Uterus (tissue), 4 donors: Measurements from ENCODE around the gene BRI3BP. TPM values are rescaled to one million over a fixed set of nuclear protein-coding genes. Genes with fewer than 3 reads are reported as not detected.

Experiments used
- DNase-seq, 2 donors: peaks; one replicate each; pipeline ENCODE4 v3.0.0-alpha.2; 2019 to 2020
- H3K27ac ChIP-seq, 2 donors: fragments of 200-600 bp; sonication (generic); 1 replicate in 1 of 2; 2 replicates in 1 of 2; pipeline ENCODE4 v1.5.1; 2016 to 2018
- H3K27me3 ChIP-seq, 2 donors: fragments of 200-600 bp; sonication (generic); one replicate each; pipeline ENCODE4 v1.5.1; 2018 to 2019; ENCODE audit warnings: control low read depth in 1 of 2
- H3K36me3 ChIP-seq, 2 donors: fragments of 200-600 bp; sonication (generic); one replicate each; pipeline ENCODE4 v1.5.1; 2019; ENCODE audit warnings: control low read depth in 1 of 2
- H3K4me1 ChIP-seq, 2 donors: fragments of 200-600 bp; sonication (generic); one replicate each; pipeline ENCODE4 v1.5.1; 2018 to 2019; ENCODE audit warnings: control low read depth in 1 of 2
- H3K4me3 ChIP-seq, 2 donors: fragments of 200-600 bp; sonication (generic); 1 replicate in 1 of 2; 2 replicates in 1 of 2; pipeline ENCODE4 v1.5.1; 2018 to 2019; ENCODE audit warnings: mild to moderate bottlenecking in 1 of 2
- H3K9me3 ChIP-seq, 2 donors: fragments of 200-600 bp; sonication (generic); one replicate each; pipeline ENCODE4 v1.5.1; 2019; ENCODE audit warnings: control low read depth in 1 of 2
- CTCF ChIP-seq, 4 experiments: fragments of 200-600 bp in 2 of 4; fragments of 450-650 bp in 2 of 4; sonication (generic) in 2 of 4; IDR thresholded peaks; one replicate each; pipeline ENCODE4 v1.5.1; 2016 to 2019; ENCODE audit warnings: antibody characterized with exemption in 4 of 4, mild to moderate bottlenecking in 2 of 4, moderate library complexity in 1 of 4
- POLR2A ChIP-seq, 2 donors: fragments of 450-650 bp; IDR thresholded peaks; one replicate each; pipeline ENCODE4 v1.6.1; 2016; ENCODE audit warnings: antibody characterized with exemption in 2 of 2, mild to moderate bottlenecking in 1 of 2, moderate library complexity in 1 of 2
- intact Hi-C: fragments of 100-400 bp; cut with DNase I; formaldehyde crosslinking; loops from one replicate; pipeline ENCODE4 v1.15.1; 2023; ENCODE audit warnings: low total_unique reads
- total RNA-seq, 4 donors: library from RNA; depleted of rRNA in 3 of 4; stranded (reverse); fragments of >200 nt in 3 of 4; gene quantifications; one replicate each; pipeline versions ENCODE4 v1.1.0 to v1.2.4, GENCODE V29; 2014 to 2023
- donor health status: DM: yes; HTN: yes; CAD: no.

Gene BRI3BP
- total RNA-seq, 4 donors from 2014 or later: 0.59 to 8.9 (median 3.2) TPM

GRCh38 chr12:124967016-124967739, 26.3 kb upstream of the BRI3BP start:
- no peak for TF ChIP-seq CTCF (IDR thresholded peaks at IDR 0.05)
- no peak for TF ChIP-seq POLR2A (IDR thresholded peaks at IDR 0.05)
- H3K4me3 ChIP-seq: no peak overlapping the region
- no peaks in the 10 kb centered on the region for H3K4me1 ChIP-seq
- no peak overlapping the region for H3K27ac ChIP-seq
- intact Hi-C loops: no loop called here
- H3K27me3 ChIP-seq: no peaks in the 10 kb centered on the region
- H3K9me3 ChIP-seq: no peaks in the 10 kb centered on the region
- no peaks in the 10 kb centered on the region for H3K36me3 ChIP-seq
- DNase-seq: no peak

DNA sequence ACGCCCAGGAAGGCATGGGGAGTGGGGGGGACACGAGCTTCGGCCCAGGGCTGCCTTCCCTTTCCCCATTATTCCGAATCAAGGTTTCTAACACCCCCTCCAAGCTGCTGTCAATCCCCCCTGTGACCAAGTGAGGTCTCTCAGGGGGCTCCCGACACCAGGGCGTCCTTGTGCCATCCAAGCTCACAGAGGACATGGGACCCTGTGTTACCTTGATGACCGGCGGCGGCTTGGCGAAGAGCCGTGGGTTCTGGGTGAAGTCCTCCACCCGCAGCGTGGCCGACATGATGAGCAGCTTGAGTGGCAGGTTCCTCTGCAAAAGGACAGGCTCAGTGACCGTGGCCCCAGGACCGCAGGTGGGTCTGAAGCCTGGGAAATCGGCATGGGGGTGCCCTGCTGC, 24.8 kb upstream of the BRI3BP start:
- no peaks in the 10 kb centered on the region for H3K27me3 ChIP-seq
- intact Hi-C loops: no loop called here
- no peak for DNase-seq
- H3K27ac ChIP-seq: no peak overlapping the region
- no peaks in the 10 kb centered on the region for H3K9me3 ChIP-seq
- H3K4me1 ChIP-seq: no peaks in the 10 kb centered on the region
- H3K36me3 ChIP-seq: no peaks in the 10 kb centered on the region
- no peak overlapping the region for H3K4me3 ChIP-seq
- TF ChIP-seq POLR2A (IDR thresholded peaks at IDR 0.05) (no peak), CTCF (IDR thresholded peaks at IDR 0.05) (no peak)

DNA sequence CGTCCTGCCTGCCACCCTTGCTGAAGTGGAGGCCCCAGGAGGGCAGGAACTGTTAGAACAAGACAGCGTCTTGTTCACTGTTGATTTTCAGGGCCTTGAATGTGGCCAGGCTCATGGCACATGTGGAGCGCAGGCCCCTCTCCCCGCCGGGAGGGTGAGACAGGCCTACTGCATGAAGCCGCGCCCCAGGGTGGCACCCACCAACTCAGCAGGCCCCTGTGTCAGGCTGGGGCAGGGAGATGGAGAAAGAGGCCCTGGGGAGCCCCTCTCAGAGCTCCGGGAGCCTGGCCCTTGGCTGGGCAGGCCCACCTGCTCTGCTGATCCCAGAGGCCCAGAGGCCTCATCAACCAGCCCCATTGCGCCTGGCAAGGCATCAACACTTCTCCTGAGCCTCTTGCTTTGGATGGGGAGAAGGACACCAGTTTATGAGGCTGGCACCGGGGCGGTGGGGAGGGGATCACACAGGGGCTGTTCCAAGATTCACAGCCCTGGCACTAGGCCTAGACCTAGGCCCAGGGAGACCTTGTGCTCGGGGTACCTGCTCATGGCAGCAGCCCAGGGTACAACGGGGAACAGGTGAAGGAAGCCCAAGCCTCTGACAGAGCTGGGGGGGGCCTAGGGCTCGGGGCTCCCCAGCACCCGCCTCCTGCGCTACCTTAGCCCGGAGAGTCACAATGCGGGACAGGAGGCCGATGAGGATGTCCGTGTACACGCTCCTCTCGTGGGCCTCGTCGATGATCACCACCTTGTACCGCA, 22.6 kb upstream of the BRI3BP start:
- H3K27me3 ChIP-seq: no peaks in the 10 kb centered on the region

DNA sequence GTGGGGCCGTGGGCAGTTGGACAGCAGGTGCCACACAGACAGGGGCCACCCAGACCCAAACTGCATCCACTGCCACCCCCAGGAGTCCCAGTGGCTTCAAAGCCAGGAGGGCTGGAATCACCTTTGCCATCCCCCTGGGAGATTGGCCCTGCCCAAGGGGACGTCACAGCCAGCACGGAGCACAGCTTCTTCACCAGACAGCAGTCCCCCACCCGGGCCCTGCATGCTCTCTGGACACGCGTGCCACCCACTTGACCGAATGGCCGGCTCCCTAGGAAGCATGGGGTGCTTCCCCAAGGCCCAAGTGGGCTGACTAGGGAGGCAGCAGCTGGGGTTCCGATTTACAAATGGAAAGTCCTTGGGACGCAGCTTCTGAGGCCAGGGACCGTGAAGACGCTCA, 21.8 kb upstream of the BRI3BP start:
- DNase-seq: no peak
- no peaks in the 10 kb centered on the region for H3K4me1 ChIP-seq
- H3K9me3 ChIP-seq: no peaks in the 10 kb centered on the region
- no peaks in the 10 kb centered on the region for H3K27me3 ChIP-seq
- no peak for TF ChIP-seq POLR2A (IDR thresholded peaks at IDR 0.05)
- no peak for TF ChIP-seq CTCF (IDR thresholded peaks at IDR 0.05)
- H3K4me3 ChIP-seq: no peak overlapping the region
- no peaks in the 10 kb centered on the region for H3K36me3 ChIP-seq
- no peak overlapping the region for H3K27ac ChIP-seq
- intact Hi-C loops: no loop called here

More for the DNA sequence above, 22.6 kb upstream of the BRI3BP start:
- no peak overlapping the region for H3K27ac ChIP-seq
- H3K9me3 ChIP-seq: no peaks in the 10 kb centered on the region
- no peaks in the 10 kb centered on the region for H3K36me3 ChIP-seq
- no peak overlapping the region for H3K4me3 ChIP-seq
- no peak for TF ChIP-seq POLR2A (IDR thresholded peaks at IDR 0.05)
- TF ChIP-seq CTCF (IDR thresholded peaks at IDR 0.05): no peak
- no peak for DNase-seq
- no peaks in the 10 kb centered on the region for H3K4me1 ChIP-seq
- intact Hi-C loops: no loop called here

GRCh38 chr12:124972211-124972610, 21.2 kb upstream of the BRI3BP start:
- Histone ChIP-seq H3K4me1 (no peaks in the 10 kb centered on the region), H3K27me3 (no peaks in the 10 kb centered on the region), H3K27ac (no peak overlapping the region), H3K9me3 (no peaks in the 10 kb centered on the region), H3K4me3 (no peak overlapping the region), H3K36me3 (no peaks in the 10 kb centered on the region)
- no peak for DNase-seq
- TF ChIP-seq POLR2A (IDR thresholded peaks at IDR 0.05) (no peak), CTCF (IDR thresholded peaks at IDR 0.05) (no peak)
- intact Hi-C loops: no loop called here
